Thoracic aorta (tissue), 2 donors: ENCODE measurements around the gene PABPC1L. TPM values are rescaled to one million over a fixed set of nuclear protein-coding genes. Genes with fewer than 3 reads are reported as not detected.

Experiments
- ATAC-seq: fragments of 150-250 bp; one replicate; pipeline ENCODE4 v1.8.0; 2017; ENCODE audit warnings: low read depth; ENCODE audit not compliant: insufficient number of reproducible peaks, low FRiP score
- DNase-seq: peaks from one replicate; pipeline ENCODE4 v3.0.0-alpha.2; 2020; ENCODE audit warnings: low spot score
- H3K27ac ChIP-seq, 2 donors: fragments of 200-600 bp; sonication (generic); 1 replicate in 1 of 2; 2 replicates in 1 of 2; pipeline ENCODE4 v1.5.1; 2016; ENCODE audit warnings: mild to moderate bottlenecking in 2 of 2, moderate library complexity in 2 of 2
- H3K27me3 ChIP-seq: fragments of 200-600 bp; sonication (generic); replicated peaks from 2 replicates; pipeline ENCODE4 v1.6.0; 2016; ENCODE audit warnings: mild to moderate bottlenecking; ENCODE audit not compliant: insufficient read depth
- H3K36me3 ChIP-seq: fragments of 200-600 bp; sonication (generic); one replicate; pipeline ENCODE4 v1.5.1; 2016
- H3K4me1 ChIP-seq, 2 donors: fragments of 200-600 bp; sonication (generic); 1 replicate in 1 of 2; 2 replicates in 1 of 2; pipeline versions ENCODE4 v1.5.1 to v1.6.0; 2016; ENCODE audit warnings: low read depth in 2 of 2, mild to moderate bottlenecking in 1 of 2; ENCODE audit not compliant: control insufficient read depth in 1 of 2
- H3K4me3 ChIP-seq: fragments of 200-600 bp; sonication (generic); 2 replicates; pipeline ENCODE4 v1.5.1; 2016; ENCODE audit warnings: mild to moderate bottlenecking
- H3K9me3 ChIP-seq: fragments of 200-600 bp; sonication (generic); 2 replicates; pipeline ENCODE4 v1.5.1; 2016
- total RNA-seq, 2 donors: library from RNA; depleted of rRNA; stranded (reverse); fragments of >200 nt; gene quantifications; one replicate each; pipeline versions ENCODE4 v1.1.0 to v1.2.3, GENCODE V29; 2016
- TF ChIP-seq, protein P1 (sequence below): fragments of 200-600 bp; sonication (generic); IDR thresholded peaks from one replicate; pipeline ENCODE4 v1.5.1; 2019; ENCODE audit warnings: antibody characterized with exemption

Gene PABPC1L
- total RNA-seq, 2 donors from 2014 or later: 29.5 to 33.2 TPM

DNA sequence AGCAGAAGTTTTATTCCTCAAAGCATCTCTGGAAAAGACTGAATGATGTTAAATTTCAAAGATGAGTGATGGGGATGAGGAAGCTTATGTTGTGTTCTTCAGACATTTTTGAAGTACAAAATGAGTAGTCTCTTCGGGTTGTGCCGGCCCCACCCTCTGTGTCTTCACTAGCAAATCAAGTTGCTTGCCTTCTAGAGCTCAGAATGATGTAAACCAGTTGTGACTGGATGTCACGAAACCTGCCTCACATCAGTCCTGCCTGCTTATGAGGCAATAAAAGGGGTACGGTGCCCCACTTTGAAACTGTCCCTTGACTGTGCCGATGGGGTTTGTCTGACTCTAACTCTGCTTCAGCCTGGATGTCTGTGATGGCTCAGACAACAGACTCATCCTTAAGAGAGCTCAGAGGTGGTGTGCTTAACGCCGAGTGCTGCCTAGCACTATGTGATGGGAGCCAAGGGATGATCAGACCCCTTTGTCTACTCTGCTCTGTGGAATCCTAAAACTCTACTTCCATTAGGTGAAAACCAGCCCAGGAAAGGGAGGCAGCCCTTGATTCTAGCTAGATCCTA, 31.3 kb downstream of the PABPC1L start:
- Histone ChIP-seq H3K4me3 (no peak overlapping the region), H3K9me3 (no peaks in the 10 kb centered on the region), H3K27me3 (no peaks in the 10 kb centered on the region), H3K36me3 (peaks cover 51% of the 10 kb centered on the region), H3K27ac (no peak overlapping the region), H3K4me1 (no peaks in the 10 kb centered on the region)
- TF ChIP-seq, protein P1, sequence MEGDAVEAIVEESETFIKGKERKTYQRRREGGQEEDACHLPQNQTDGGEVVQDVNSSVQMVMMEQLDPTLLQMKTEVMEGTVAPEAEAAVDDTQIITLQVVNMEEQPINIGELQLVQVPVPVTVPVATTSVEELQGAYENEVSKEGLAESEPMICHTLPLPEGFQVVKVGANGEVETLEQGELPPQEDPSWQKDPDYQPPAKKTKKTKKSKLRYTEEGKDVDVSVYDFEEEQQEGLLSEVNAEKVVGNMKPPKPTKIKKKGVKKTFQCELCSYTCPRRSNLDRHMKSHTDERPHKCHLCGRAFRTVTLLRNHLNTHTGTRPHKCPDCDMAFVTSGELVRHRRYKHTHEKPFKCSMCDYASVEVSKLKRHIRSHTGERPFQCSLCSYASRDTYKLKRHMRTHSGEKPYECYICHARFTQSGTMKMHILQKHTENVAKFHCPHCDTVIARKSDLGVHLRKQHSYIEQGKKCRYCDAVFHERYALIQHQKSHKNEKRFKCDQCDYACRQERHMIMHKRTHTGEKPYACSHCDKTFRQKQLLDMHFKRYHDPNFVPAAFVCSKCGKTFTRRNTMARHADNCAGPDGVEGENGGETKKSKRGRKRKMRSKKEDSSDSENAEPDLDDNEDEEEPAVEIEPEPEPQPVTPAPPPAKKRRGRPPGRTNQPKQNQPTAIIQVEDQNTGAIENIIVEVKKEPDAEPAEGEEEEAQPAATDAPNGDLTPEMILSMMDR: no peak
- no peak for DNase-seq
- ATAC-seq: no peak

DNA sequence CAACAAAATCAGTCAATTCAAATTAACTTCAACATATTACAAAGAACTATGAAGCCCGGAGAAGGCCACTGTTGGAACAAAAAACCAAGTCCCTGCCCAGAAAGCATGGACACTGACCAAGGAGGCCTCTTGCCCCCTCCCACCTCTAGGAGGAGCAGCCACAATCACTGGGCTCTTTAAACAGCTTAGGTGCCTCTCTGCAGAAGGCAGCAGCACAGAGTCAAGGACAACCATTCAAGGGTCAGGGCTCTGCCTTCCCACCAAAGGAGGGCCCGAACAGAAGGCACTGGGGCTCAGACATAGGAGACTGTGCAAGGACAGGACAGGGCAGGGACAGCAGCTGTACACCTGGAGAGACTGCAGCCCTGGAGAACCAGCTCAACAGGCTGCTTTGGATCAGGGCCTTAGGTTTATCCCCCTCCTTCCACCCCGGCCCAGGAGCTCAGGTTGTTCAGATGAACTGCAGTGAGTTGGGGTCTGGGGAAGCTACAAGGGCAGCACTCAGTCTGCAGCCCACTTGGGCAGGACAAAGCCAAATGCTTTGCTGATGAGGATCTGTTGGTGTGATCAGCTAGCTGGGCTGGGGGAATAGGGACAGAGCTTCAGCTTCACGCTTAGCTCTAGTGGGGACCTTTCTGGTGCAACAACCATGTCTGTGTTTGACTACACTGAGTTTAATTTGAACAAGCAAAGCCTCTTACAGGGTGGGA, 32.6 kb downstream of the PABPC1L start:
- no peak for DNase-seq
- Histone ChIP-seq H3K9me3 (no peaks in the 10 kb centered on the region), H3K36me3 (peaks cover 56% of the 10 kb centered on the region), H3K27me3 (no peaks in the 10 kb centered on the region), H3K27ac (no peak overlapping the region), H3K4me3 (no peak overlapping the region), H3K4me1 (no peaks in the 10 kb centered on the region)
- ATAC-seq: no peak
- TF ChIP-seq, protein P1: no peak

DNA sequence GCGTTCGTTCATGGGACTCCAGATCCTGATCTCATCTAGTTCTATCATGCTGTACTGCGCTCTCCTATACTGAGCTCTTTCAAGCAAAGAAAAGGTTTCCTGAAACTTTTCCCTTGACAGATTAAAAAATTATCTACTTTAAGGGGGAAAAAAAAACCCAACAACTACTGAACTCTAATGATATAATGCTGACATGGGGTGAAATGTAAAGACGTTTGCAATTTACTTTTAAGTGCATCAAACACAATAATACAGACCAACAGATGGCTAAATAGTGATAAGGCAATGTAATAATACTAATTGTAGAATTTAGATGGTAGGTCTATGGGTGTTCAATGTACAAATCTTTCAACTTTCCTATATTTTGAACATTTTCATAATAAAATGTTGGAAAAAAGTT, 34.0 kb downstream of the PABPC1L start:
- ATAC-seq: no peak

DNA sequence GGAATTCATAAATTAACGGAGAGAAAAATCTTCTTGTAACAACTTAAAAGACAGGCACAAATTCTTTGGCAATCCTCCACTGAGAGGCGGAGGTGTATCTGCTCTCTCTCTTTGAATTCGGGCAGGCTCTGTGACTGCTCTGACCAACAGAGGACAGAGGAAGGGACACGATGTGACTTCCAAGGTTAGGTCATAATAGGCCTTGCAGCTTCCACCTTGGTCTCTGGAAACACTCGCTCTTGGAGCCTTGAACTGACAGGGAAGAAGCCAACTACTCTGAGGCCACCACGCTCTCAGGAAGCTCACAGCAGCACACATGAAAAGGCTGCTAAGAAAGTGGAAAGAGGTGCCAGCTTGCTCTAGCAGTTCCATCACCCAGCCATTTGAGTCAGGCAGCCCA, 35.4 kb downstream of the PABPC1L start:
- Histone ChIP-seq H3K4me1 (no peaks in the 10 kb centered on the region), H3K27ac (no peak overlapping the region), H3K27me3 (no peaks in the 10 kb centered on the region), H3K36me3 (peaks cover 65% of the 10 kb centered on the region), H3K9me3 (no peaks in the 10 kb centered on the region), H3K4me3 (no peak overlapping the region)
- no peak for DNase-seq
- TF ChIP-seq, protein P1: no peak
- no peak for ATAC-seq

More for the DNA sequence above, 34.0 kb downstream of the PABPC1L start:
- Histone ChIP-seq H3K27me3 (no peaks in the 10 kb centered on the region), H3K4me1 (no peaks in the 10 kb centered on the region), H3K27ac (no peak overlapping the region), H3K4me3 (no peak overlapping the region), H3K36me3 (peaks cover 62% of the 10 kb centered on the region), H3K9me3 (no peaks in the 10 kb centered on the region)
- DNase-seq: no peak
- TF ChIP-seq, protein P1: no peak

DNA sequence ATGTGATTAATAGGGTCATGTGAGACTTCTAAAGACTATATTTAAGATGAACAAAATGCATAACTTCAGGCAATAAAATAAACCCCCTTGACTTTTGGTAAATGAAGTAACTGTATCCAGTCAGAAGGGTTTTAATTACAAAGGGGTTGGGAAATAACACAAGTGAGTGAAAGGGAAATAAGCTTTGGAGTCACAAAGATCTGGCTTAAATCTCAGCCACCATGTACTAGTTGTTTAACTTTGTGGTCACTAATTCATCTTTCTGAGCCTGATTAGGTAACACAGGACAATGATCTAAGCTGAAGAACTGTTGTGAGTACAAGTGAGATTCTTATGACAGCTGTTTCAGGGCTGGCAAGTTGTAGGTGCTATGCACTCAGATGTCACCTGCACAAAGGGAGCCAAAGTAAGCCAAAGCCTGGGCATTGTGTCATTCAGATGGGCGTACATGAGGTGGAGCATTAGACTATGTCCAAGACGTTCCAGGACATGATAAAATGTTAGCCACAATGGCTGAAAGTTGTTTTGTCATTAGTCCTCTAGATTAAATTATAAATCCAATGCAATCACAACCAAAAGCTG, 36.5 kb downstream of the PABPC1L start:
- Histone ChIP-seq H3K36me3 (peaks cover 68% of the 10 kb centered on the region), H3K27me3 (no peaks in the 10 kb centered on the region), H3K9me3 (no peaks in the 10 kb centered on the region), H3K27ac (no peak overlapping the region), H3K4me1 (no peaks in the 10 kb centered on the region), H3K4me3 (no peak overlapping the region)
- DNase-seq (no peak), ATAC-seq (no peak)
- TF ChIP-seq, protein P1: no peak
